ENCODE measurements around the gene SPATA2L.

DNA sequence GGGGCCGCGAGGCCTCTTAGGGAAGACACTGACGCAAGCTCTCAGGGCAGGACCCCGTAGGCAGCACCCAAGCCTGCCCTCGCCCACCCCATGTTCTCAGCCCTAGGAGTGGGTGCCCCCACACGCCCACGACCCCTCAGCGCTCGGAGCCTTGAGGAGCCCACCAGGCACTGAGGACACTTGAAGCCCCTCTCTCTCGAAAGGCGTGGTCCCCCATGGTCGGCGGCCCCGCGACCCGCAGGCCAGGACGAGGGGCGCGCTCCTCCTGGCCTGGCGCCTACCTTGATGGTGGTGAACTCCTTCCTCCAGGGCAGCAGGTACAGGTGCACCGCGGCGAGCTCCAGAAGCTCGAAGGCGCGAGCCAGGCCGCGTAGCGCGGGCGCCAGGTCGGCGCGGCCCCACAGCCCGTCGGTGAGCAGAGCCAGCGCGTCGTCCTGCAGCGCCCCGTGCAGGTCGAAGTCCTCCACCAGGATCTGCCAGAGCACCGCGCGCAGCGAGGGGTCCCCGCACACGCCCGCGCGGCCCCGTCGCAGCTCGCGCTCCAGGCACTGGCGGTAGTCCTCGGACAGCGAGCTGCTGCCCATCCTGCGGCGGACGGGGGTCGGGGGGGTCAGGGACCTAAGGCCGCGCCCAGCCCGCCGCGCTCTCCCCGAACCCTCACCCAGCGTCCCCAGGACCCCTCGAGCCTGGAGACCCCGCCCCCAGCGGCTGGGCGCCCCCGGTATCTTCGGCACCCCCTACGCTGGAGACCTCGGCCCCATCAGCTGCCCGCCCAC, 668 bp downstream of the SPATA2L start:
- no peak for TF ChIP-seq POLR2A (IDR thresholded peaks at IDR 0.05)
- TF ChIP-seq, protein P1, sequence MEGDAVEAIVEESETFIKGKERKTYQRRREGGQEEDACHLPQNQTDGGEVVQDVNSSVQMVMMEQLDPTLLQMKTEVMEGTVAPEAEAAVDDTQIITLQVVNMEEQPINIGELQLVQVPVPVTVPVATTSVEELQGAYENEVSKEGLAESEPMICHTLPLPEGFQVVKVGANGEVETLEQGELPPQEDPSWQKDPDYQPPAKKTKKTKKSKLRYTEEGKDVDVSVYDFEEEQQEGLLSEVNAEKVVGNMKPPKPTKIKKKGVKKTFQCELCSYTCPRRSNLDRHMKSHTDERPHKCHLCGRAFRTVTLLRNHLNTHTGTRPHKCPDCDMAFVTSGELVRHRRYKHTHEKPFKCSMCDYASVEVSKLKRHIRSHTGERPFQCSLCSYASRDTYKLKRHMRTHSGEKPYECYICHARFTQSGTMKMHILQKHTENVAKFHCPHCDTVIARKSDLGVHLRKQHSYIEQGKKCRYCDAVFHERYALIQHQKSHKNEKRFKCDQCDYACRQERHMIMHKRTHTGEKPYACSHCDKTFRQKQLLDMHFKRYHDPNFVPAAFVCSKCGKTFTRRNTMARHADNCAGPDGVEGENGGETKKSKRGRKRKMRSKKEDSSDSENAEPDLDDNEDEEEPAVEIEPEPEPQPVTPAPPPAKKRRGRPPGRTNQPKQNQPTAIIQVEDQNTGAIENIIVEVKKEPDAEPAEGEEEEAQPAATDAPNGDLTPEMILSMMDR (IDR thresholded peaks at IDR 0.05): peak in 2 of 6 experiments; percentile 27 to 37

All from esophagus squamous epithelium (tissue), 4 donors.